HFF-Myc (cell line): ENCODE results near the gene DOP1A.

Experiments
- DNase-seq: peaks from one replicate; pipeline ENCODE4 v3.0.0-alpha.2; 2011; ENCODE audit warnings: low read depth; ENCODE audit errors: extremely low read depth
- H3K4me3 ChIP-seq: replicated peaks from 2 replicates; pipeline ENCODE4 v1.5.1; 2011; ENCODE audit warnings: low read depth, mild to moderate bottlenecking, control low read depth, low read length
- TF ChIP-seq, protein P1 (sequence below): IDR thresholded peaks from 2 replicates; pipeline ENCODE4 v1.5.1; 2012; ENCODE audit warnings: mild to moderate bottlenecking, low read depth, low read length, control low read depth; ENCODE audit errors: missing control alignments

Gene DOP1A

DNA sequence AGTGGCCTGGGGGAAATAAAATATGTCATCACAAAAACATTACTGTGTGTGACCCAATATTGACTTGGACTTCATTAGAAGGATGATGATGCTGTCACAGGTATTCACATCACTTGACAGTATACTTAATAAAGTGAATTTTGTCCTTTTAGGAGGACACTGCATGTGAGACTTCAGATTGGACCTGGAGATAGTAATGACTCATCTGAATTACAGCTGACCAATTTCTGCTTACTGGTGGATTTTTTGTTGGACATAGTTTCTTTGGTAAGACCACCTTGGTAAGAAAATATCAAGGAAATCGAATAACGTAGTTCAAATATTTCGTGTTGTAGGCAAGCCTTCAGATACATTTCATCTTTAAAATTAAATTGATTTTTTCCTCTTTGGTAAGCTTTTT, 57.1 kb downstream of the DOP1A start:
- TF ChIP-seq, protein P1, sequence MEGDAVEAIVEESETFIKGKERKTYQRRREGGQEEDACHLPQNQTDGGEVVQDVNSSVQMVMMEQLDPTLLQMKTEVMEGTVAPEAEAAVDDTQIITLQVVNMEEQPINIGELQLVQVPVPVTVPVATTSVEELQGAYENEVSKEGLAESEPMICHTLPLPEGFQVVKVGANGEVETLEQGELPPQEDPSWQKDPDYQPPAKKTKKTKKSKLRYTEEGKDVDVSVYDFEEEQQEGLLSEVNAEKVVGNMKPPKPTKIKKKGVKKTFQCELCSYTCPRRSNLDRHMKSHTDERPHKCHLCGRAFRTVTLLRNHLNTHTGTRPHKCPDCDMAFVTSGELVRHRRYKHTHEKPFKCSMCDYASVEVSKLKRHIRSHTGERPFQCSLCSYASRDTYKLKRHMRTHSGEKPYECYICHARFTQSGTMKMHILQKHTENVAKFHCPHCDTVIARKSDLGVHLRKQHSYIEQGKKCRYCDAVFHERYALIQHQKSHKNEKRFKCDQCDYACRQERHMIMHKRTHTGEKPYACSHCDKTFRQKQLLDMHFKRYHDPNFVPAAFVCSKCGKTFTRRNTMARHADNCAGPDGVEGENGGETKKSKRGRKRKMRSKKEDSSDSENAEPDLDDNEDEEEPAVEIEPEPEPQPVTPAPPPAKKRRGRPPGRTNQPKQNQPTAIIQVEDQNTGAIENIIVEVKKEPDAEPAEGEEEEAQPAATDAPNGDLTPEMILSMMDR = no peak
- DNase-seq = no peak

GRCh38 chr6:83125425-83125824, 58.0 kb downstream of the DOP1A start:
- no peak for DNase-seq
- TF ChIP-seq, protein P1 = no peak
- H3K4me3 ChIP-seq = no peak overlapping the region

More for the DNA sequence above, 57.1 kb downstream of the DOP1A start:
- H3K4me3 ChIP-seq = no peak overlapping the region

- no peak for DNase-seq
- no peak overlapping the region for H3K4me3 ChIP-seq
- TF ChIP-seq, protein P1 = no peak
These were observed 58.8 kb downstream of the DOP1A start for GRCh38 chr6:83126223-83126622.

DNA sequence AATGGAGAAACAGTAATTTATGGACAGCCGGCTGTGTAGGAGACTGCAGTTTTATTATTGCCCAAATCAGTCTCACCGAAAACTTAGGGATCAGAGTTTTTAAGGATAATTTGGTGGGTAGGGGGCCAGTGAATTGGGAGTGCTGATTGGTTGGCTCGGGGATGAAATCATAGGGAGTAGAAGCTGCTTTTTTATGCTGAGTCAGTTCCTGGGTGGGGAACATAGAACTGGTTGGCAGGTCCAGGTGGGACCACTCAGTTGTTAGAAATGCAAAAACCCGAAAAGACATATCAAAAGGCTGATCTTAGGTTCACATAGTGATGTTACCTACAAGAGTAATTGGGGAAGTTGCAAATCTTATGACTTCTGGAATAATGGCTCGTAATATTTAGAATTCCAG, 59.3 kb downstream of the DOP1A start:
- DNase-seq = no peak
- no peak overlapping the region for H3K4me3 ChIP-seq

GRCh38 chr6:83127258-83127657, 59.8 kb downstream of the DOP1A start:
- TF ChIP-seq, protein P1 = no peak
- DNase-seq = no peak
- no peak overlapping the region for H3K4me3 ChIP-seq

More for the DNA sequence above, 59.3 kb downstream of the DOP1A start:
- TF ChIP-seq, protein P1 = no peak

GRCh38 chr6:83127976-83128375, 60.5 kb downstream of the DOP1A start:
- H3K4me3 ChIP-seq = no peak overlapping the region
- DNase-seq = no peak
- TF ChIP-seq, protein P1 = no peak

GRCh38 chr6:83132121-83132520, 64.7 kb downstream of the DOP1A start:
- DNase-seq = no peak
- TF ChIP-seq, protein P1 = no peak
- H3K4me3 ChIP-seq = no peak overlapping the region
